Activated CD8-positive, alpha-beta T cell treated with anti-CD3 and anti-CD28 coated beads for 36 hours (primary cell): ENCODE measurements around the gene SV2C. TPM values are rescaled to one million over a fixed set of nuclear protein-coding genes. Genes with fewer than 3 reads are reported as not detected.
A peak's percentile ranks its signal among the peaks of the same experiment; 100 is the strongest.

Experiments
- ATAC-seq: fragments of 200-7000 bp; cut with Tn5 transposase; one replicate; pipeline ENCODE4 v1.10.0; 2021; ENCODE audit warnings: mild to moderate bottlenecking, moderate library complexity
- CTCF ChIA-PET: fragments of 350-600 bp; sonication (Branson Sonifier 250); formaldehyde crosslinking; loops from one replicate; lab custom pipeline; 2021; ENCODE audit warnings: antibody characterized with exemption; lab: Charles Lee
- POLR2A ChIA-PET: fragments of 350-600 bp; sonication (Branson Sonifier 250); formaldehyde crosslinking; loops from one replicate; lab custom pipeline; 2021; ENCODE audit warnings: antibody characterized with exemption; lab: Charles Lee
- DNase-seq: peaks from one replicate; pipeline ENCODE4 v3.0.0-alpha.2; 2020
- H3K27ac Mint-ChIP-seq: one replicate; pipeline ENCODE4 v1.8.0; 2021; ENCODE audit warnings: mild to moderate bottlenecking, mixed read lengths
- H3K27me3 Mint-ChIP-seq: one replicate; pipeline ENCODE4 v1.8.0; 2021; ENCODE audit warnings: mixed read lengths
- H3K36me3 Mint-ChIP-seq: one replicate; pipeline ENCODE4 v1.8.0; 2021; ENCODE audit warnings: low read depth, mixed read lengths
- H3K4me1 Mint-ChIP-seq: one replicate; pipeline ENCODE4 v1.8.0; 2021; ENCODE audit warnings: low read depth, mixed read lengths
- H3K4me3 Mint-ChIP-seq: one replicate; pipeline ENCODE4 v1.8.0; 2021; ENCODE audit warnings: mild to moderate bottlenecking, moderate library complexity, mixed read lengths
- H3K9me3 Mint-ChIP-seq: one replicate; pipeline ENCODE4 v1.8.0; 2021; ENCODE audit warnings: mixed read lengths
- intact Hi-C: fragments of 100-400 bp; cut with micrococcal nuclease; formaldehyde crosslinking; loops from one replicate; pipeline ENCODE4 v1.10.0; 2022
- total RNA-seq, 2 experiments: library from RNA; stranded (reverse); gene quantifications; one replicate each; pipeline ENCODE4 v1.2.3, GENCODE V29; 2021
- TF ChIP-seq, protein P1 (sequence below): fragments of 200-600 bp; IDR thresholded peaks from one replicate; pipeline ENCODE4 v1.8.0; 2022; ENCODE audit warnings: antibody characterized with exemption, mild to moderate bottlenecking

The SV2C gene
- total RNA-seq, 2 experiments from 2014 or later = 0.07 TPM; not detected in 1

DNA sequence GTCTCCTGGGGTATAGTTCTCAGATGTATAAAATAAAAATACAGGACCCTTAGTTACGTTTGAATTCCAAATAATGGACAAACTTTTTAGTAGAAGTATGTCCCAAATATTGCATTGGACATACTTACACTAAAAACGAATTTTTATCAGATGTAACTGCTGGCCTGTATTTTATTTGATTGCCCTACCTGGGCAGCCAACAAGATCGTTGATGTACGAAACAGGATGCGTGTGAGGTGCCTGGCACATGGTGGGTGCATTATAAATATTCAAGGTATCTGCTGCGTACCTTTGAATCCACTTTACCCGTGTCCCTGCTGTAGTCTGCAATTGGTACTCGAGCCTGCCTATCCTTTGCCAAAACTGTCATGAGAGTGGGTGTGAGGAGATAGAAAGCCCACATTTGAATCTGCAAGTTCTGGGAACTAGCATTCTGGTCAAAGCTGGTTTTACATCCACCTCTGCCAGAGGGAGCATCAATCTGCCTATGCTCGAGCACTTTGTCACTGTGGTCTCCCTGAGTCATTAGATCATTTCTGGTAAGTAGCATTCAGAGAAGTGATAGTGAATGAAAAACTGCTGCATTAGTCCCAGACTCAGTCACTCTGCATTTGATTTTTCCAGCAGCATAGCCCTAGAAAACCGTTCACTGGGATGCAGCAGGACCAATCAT, 186.2 kb downstream of the SV2C start:
- H3K4me1 Mint-ChIP-seq = peaks cover 31% of the 10 kb centered on the region
- CTCF ChIA-PET = interaction anchor here (1.0 to 2.2 kb wide), 2 partner anchors 13 to 505 kb away, joined by 3 to 8 read pairs; no protein-coding TSS in a partner anchor
- intact Hi-C loops = no loop called here
- no peaks in the 10 kb centered on the region for H3K9me3 Mint-ChIP-seq
- peaks cover 5% of the 10 kb centered on the region for H3K27me3 Mint-ChIP-seq
- H3K27ac Mint-ChIP-seq = peak overlapping the region; percentile 89
- no peaks in the 10 kb centered on the region for H3K36me3 Mint-ChIP-seq
- ATAC-seq (peak; percentile 89), DNase-seq (peak; percentile 69)
- TF ChIP-seq, protein P1, sequence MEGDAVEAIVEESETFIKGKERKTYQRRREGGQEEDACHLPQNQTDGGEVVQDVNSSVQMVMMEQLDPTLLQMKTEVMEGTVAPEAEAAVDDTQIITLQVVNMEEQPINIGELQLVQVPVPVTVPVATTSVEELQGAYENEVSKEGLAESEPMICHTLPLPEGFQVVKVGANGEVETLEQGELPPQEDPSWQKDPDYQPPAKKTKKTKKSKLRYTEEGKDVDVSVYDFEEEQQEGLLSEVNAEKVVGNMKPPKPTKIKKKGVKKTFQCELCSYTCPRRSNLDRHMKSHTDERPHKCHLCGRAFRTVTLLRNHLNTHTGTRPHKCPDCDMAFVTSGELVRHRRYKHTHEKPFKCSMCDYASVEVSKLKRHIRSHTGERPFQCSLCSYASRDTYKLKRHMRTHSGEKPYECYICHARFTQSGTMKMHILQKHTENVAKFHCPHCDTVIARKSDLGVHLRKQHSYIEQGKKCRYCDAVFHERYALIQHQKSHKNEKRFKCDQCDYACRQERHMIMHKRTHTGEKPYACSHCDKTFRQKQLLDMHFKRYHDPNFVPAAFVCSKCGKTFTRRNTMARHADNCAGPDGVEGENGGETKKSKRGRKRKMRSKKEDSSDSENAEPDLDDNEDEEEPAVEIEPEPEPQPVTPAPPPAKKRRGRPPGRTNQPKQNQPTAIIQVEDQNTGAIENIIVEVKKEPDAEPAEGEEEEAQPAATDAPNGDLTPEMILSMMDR = no peak
- peak overlapping the region; percentile 49 for H3K4me3 Mint-ChIP-seq
- POLR2A ChIA-PET = no interaction called here

DNA sequence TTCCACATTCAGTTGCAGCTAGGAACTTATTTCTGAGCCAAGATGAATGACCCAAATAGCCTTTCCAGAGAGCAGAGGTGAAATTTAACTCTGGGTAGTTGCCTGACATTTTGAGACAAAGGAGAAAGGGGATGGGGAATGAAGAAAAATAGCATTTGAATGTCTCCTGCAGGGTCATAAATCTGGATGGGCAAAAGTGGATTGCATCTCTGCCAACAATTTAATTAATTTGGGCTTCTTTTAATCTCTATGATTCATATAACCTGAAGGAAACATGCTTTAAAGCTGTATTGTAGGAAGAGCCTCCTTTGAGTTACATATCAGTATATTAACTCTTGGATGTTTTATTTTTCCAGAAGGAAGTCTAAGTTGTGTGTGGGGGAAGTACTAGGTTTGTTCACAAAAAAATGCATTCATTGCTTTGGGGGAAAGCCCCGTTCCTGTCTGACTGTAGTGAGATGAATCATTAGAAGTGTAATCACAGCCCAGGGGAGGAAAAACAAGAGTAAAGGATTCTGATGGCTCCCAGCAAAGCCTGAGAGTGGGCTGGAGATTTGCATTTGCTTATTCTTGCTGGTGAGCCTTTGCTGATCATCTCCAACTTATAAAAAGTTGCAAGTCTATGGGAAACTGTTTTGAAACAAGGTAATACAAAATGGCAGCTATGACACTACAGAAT, 186.9 kb downstream of the SV2C start:
- peak; percentile 58 for DNase-seq
- H3K27me3 Mint-ChIP-seq = peaks cover 5% of the 10 kb centered on the region
- ChIA-PET POLR2A (no interaction called here), CTCF (interaction anchor here (1.0 to 1.1 kb wide), 2 partner anchors 14 to 504 kb away, joined by 3 read pairs; no protein-coding TSS in a partner anchor)
- H3K4me3 Mint-ChIP-seq = peak overlapping the region; percentile 49
- no peaks in the 10 kb centered on the region for H3K9me3 Mint-ChIP-seq
- TF ChIP-seq, protein P1 = no peak
- peak; percentile 74 for ATAC-seq
- intact Hi-C loops = no loop called here
- peaks cover 31% of the 10 kb centered on the region for H3K4me1 Mint-ChIP-seq
- H3K36me3 Mint-ChIP-seq = no peaks in the 10 kb centered on the region
- peak overlapping the region; percentile 89 for H3K27ac Mint-ChIP-seq

DNA sequence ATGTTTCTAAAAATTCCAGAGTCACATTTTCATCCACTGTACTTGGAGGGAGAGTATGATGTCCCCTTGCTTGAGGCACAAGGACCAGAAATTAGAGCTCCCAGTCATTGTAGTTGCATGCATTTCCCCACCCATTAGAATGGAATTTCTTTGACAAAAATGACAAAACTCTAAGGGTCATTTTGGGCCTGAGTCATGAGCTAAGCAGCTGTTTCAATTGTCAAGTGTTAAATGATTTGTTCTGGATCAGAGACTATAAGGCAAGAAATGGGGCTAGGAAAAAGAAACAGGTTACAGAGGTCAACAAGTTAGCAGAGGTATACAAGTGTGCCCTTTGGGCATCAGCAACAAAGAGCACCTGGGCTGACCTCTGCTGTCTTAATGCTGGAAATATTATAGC, 188.7 kb downstream of the SV2C start:
- Mint-ChIP-seq H3K4me1 (peaks cover 31% of the 10 kb centered on the region), H3K36me3 (no peaks in the 10 kb centered on the region), H3K27ac (no peak overlapping the region), H3K4me3 (no peak overlapping the region), H3K27me3 (peaks cover 5% of the 10 kb centered on the region), H3K9me3 (no peaks in the 10 kb centered on the region)
- ChIA-PET CTCF (interaction anchor here (1.0 to 1.6 kb wide), 2 partner anchors 15 to 37 kb away, joined by 4 read pairs; no protein-coding TSS in a partner anchor), POLR2A (interaction anchor here (0.8 kb wide), 1 partner anchor 54 kb away, joined by 3 read pairs; no protein-coding TSS in a partner anchor)
- intact Hi-C loops = no loop called here
- TF ChIP-seq, protein P1 = no peak
- ATAC-seq = no peak
- DNase-seq = no peak

DNA sequence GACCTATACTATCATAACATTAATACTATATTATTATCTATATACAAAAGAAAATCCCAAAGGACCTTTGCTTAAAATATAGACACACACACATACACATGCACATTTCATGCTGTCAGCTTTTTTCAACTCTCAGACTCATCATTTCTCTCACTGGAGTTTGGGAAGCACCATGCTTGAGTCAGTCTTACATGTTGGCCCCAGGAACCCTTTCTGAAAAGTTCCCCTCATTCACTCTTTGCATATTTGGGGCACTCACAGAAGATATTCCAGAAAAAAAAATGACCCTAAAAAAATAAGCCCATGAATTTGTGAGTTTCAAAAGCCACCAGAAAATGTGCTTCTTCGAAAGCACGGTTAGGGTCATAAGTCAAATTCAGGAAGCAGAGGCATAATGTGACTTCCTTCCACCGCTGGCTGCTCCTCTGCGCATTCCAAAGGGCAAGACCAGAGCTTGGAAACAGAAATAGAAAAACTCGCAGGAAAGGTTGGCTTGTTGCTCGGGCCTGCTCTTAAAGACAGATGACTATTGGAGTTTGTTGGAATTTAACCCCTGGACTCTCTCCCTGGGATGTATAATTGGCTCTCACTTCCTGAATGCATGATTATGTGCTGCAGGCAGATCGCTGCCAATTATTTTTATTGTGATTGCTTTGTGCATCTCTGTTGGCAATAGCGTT, 190.2 kb downstream of the SV2C start:
- ChIA-PET POLR2A (no interaction called here), CTCF (interaction anchor here (0.7 kb wide), 1 partner anchor 54 kb away, joined by 3 read pairs; no protein-coding TSS in a partner anchor)
- Mint-ChIP-seq H3K27ac (no peak overlapping the region), H3K36me3 (no peaks in the 10 kb centered on the region), H3K27me3 (no peaks in the 10 kb centered on the region), H3K9me3 (no peaks in the 10 kb centered on the region), H3K4me3 (no peak overlapping the region), H3K4me1 (peaks cover 25% of the 10 kb centered on the region)
- DNase-seq = no peak
- no peak for ATAC-seq
- intact Hi-C loops = no loop called here
- TF ChIP-seq, protein P1 = no peak
